CD4-positive, alpha-beta T cell treated with Interleukin-1 beta for 1 hour (primary cell): ENCODE data around the gene SOCS7.
"Not testable (repeated sequence)": the region's sequence is repeated elsewhere in the genome, so short reads cannot be mapped to it uniquely, and the experiment has no call there.

Experiments used
- DNase-seq, 2 donors: peaks; one replicate each; pipeline ENCODE4 v3.0.0-alpha.2; 2020 to 2022

The SOCS7 gene

DNA sequence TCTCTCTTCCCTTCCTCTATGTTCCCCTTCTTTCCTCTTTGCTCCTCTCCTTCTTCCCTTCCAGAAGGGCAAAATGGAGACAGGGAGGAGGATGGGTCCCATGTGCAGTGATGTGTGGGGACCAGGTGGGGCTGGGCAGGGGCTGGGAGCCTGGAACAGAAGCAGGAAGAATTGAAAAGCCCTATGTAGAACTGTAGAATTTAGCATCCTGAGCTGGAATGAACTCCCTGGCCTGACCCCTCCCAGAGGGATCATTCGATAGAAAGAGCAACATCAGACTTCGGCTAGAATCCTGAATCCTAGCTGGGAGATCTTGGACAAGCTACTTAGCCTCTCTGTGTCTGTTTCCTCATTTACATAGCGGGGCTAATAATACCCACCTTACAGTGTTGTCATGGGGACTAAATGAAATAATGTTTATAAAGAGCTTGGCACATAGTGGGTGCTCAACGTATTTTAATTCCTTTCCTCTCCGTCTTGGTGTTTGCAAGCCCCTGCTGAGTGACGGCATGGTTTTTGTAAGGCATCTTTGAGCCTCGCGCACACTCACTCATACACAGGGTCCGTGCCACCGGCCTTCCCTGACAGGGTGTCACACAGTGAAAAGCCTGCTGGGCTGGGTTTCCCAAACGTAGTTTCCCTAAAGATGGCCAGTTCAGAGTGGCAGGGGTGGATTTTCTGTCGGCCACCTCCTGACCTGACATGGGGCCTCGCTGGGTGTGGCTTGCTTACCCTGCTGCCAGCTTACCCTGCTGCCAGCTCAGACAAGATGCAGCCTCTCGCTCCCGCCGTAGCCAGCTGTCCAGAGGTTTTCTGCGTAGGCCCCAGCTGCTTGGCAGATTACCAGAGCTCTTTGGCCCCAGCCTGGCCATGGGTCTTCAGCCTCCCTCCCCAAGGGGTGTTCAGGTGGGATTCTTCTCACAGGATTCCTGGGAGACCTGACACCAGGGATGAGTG is 70.5 kb downstream of the SOCS7 start:
- DNase-seq: no peak

DNA sequence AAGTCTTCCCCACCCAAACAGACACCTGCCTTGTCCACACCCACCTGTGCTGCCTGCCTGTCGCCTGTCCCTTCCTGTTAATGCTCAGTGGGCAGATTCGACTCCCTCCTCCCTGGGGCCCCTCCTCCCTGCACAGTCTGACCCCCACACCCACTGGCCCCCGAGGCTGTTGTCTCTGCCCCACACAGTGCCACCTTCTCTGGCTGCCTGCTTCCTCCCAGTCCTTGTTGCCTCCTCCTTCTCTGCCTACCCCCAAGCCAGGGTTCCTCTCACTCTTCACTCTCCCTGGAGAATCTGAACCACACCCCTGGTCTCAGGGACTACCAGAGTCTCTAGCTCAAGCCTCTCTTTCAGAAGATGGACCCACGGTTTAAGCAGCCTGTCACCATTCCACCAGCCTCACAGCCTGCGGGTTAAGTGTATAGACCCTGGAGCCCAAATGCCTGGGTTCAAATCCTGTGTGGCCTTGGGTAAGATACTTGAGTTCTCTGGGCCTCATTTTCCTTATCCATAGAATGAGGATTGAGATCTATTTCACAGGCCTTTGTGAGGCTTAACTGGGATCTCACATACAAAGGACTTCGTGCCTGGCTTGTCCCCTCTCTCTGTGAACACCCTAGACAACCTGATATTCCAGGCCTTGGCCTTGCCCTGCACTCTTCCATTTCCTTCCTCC is 72.8 kb downstream of the SOCS7 start:
- no peak for DNase-seq

DNA sequence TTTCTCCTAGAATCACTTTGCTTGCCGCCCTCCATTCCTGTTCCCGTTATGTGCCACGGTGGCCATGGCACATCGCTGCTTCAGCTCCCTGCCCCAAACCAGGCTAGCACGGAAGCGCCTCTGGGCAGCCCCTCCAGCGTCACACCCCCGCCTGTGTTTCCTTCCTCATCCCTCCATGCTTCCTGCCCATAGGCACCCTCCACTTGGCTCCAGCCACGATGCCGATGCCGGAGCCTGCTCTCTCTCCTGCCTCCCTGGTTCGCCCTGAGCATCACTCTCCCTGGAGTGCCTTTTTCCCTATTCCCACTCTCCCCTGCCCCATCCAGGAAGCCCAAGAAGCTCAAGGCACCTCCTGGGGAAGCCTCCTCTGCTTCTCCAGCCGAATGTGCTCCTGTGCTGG is 73.4 kb downstream of the SOCS7 start:
- no peak for DNase-seq

DNA sequence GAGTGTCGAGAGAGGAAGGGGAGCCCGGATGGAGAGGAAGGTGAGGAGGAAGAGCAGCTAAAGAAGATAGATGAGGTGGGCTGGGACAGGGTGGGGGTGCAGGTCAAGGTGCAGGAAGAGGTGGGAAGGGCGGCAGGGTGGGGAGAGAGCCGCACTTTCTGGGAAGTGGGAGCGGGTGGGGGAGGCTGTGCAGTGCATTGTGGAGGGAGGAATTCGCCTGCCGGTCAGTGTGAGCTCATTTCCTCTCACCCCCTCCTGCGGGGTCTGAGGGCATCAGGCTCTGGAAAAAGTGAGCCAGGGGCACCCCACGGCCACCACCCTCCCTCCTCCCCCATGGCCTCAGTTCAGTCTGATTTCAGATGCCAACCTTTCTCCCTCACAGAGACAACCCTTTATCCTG is 74.1 kb downstream of the SOCS7 start:
- DNase-seq: no peak

DNA sequence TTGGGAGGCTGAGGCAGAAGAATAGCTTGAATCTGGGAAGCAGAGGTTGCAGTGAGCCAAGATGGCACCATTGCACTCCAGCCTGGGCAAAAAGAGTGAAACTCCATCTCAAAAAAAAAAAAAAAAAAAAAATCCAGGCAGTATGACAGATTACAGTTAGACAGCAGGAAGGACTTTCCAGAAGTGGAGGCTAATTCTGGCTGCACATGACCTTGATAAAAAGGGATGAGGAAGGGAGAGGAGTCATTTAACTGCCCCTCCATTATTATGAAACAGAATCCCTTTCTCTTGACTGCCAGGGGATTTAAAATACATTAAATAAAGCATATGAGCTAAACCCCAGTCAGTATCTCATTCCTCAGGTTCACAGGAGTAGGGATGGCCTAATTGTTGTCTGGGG is 74.8 kb downstream of the SOCS7 start:
- no peak for DNase-seq

DNA sequence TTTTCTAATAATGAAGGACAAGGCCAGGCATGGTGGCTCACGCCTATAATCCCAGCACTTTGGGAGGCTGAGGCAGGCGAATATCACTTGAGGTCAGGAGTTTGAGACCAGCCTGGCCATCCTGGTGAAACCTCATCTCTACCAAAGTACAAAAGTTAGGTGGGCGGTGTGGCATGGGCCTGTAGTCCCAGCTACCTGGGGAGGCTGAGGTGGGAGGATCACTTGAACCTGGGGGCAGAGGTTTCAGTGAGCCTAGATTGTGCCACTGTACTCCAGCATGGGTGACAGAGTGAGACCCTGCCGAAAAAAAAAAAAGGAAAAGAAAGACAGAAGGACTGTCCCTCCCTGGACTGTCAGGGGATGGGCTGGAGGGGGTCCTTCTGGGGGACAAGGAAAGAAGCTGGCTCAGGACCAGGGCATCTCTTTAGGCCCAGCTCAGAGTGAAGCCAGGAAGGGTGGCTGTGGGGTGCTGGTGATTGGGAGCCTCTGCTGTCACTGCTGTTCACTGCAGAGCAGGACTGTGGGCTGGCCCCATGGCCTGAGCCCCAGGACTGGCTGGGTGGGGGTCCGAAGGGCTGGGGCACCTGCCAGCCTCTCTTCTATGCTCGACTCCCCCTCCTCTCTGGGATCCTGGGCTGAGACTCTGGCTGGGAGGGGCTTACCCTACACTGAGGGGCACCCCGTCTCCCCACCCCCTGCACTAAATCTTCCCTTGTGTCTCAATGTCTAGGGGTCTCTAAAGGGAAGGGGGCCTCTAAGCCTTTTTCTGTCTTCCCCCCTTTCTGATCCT is 75.7 kb downstream of the SOCS7 start:
- DNase-seq: no peak

DNA sequence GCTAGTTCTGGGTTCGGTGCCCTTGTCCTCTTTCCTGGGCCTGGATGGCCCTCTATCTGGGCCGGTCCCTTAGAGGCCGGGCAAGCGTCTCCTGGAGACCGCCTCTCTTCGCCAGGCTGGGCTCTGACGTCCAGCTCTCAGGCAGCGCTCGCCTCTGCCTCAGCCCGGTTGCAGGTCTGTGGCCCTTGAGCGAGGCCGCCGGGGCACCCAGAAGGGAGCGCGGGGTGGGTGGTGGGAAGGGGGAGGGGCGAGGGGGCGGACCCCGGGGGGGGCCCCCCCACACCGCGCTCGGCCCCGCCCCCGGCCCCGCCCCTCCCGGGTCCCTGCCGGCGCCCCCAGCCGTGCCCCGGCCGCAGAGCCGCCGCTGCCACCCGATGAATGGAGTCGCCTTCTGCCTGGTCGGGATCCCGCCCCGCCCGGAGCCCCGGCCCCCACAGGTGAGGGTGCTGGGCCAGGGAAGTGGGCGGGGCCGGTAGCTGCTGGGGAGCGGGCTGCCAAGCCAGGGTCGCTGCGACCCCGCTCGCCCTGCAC is 76.5 kb downstream of the SOCS7 start, which contains the start of gene ARHGAP23:
ARHGAP23 (plus strand) TSS at position 353 of the 531 bp plus-strand sequence; CDS start at position 375, 22 bp downstream.
- peak; percentile 30 to 39 for DNase-seq

DNA sequence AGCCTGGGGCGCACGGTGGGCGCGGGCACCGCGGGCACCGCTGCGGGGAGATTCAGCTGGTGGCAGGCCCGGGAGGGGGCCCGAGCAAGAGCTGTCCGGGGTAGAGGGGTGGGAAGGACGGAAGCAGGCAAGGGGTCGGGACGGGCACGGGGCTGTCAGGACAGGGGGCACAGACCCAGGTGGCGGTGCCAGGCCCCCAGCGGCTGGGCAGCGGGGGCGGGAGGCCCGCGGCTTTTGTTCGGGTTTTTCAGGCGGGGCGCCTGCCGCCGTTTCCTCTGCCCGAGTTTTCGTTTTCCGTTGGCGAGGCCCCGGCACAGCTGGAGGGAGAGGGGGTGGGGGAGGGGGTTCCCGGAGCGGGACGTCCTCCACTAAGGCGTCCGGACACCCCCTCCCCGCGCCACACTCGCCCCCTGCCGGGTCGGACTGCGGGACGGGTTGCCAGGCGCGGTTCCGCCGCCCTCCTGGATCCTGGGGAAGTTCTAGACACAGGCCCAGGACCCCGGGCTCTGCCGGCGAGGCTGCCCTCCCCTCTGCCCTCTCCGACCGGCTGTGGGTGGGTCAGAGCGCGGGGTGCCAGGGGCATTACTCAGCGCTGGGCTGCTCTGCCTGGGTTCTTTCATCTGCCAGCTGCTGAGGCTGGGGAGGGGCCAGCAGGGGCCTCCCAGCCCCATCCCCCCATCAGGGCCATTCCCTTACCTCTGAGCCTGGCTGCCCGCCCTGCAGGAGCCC is 77.2 kb downstream of the SOCS7 start:
- no peak for DNase-seq

DNA sequence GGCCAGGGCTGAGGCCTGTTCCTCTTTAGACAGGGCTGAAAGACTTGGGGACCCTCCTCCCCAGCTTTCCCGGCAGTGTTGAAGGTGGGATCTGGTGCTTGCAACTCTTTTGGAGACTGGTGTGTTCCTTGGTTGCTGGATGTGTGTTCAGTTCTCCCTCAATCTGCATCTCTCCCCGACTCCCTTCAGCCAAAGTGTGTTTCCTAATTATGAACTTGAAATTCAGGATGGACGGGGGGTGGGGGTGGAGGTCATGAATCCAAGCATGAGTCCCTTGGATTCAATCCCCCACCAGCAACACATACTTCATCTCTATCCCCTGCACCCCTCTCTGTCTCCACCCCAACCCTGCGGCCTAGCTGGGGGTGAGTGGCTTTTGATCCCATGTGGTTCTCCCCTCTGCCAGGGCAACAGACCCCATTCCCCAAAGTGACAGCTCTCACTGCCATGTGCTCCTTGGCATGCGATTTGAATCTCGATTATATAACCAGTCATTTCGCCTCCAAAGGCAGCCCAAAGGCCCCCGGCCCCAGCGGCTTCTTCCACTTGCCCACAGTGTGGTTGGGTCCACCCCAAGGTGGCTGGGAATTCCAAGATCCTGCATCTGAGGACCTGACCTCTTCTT is 77.9 kb downstream of the SOCS7 start:
- DNase-seq: no peak

DNA sequence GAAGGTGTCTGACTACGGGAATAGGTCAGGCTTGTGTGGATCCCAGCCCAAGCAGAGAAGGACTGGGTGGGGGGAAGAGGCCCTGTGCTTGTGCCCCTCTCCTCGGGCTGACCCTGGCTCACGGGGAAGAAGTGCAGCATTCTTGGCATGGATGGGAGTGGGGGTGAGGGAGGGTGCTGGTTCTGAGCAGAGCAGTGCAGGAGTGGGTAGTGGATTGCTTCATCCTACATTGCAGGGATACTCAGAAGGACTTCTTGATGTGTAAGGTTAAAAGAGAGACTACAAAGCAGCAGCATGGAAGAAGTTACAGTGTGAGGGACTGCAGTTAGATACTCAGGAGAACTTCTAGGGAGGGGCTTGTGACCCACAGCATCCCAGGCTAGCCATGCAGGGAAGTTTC is 78.7 kb downstream of the SOCS7 start:
- DNase-seq: no peak

DNA sequence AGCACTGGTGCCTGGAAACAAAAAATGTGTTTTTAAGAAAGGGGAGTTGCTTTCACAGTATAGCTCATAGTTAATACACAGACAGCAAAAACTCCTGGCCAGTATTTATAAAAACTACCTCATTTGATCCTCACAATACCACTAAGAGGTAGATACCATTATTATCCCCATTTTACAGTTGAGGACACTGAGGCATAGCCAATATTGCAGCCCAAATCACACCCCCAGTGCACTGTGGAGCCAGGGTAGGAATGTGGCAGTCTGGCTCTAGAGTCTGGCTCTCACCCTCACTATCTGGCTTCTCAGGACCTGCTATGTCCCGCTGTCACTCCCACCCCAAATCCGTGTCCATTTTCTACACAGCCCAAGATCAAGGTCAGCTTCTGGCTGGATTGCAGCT is 79.2 kb downstream of the SOCS7 start:
- DNase-seq: no peak

DNA sequence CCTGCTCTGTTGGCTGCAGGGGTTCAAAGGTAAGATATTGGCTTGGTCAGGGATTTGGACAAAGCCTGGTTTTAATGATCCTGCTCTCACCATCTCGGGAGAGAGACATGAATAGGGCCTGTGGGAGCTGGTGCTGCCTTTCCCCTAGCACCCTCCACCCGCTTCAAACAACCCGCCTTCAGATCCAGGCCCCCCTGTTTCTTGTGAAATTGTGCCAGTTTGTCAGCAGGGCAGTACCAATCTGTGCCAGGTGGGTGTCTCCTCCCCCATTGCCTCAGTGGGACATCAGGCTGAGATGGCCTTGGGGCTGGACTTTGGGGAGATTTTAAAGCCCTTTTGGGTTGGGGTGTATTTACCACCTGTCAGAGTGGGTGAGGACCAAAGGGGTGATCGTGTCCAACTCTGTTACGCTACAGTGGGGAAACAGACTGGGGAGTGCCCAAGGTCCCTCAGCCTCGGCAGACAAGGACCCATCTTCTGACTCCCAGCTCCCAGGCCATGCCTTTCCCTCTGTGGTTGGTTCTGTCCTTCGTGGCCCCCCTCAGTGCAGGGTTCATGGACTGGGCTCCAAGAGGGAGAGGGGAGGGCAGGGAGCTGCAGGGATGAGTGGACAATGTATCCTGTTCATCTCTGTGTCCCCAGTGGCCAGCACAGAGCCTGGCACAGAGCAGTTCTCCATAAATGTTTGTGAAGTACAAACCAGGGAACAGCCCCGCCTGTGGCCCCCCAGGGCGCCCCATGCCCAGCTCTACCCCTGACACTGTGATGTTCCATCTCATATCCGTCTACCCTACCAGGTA is 79.9 kb downstream of the SOCS7 start:
- no peak for DNase-seq

DNA sequence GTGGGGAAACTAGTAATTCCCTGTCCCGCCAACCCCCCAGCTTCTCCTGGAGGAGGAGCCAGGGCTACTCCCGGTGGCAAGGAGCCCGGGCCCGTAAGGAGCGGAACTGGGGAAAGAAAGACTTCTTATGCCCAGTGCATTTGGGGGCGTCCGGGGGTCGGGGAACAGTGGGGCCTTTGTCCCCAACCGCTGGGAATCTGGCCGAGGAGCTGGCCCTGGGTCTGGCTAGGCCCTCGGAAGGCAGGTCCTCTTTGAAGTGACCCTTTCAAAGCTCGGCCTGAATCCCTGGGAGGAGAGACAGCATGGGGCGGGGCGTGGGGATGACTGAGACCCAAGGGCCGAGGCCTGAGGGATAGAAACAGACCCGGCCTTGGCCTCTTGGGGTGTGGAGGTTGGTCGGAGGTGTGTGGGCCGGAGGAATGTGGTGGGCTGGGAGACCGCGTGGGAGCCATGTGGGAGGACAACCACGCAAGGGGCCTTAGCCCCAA is 82.6 kb downstream of the SOCS7 start:
- DNase-seq: no peak

DNA sequence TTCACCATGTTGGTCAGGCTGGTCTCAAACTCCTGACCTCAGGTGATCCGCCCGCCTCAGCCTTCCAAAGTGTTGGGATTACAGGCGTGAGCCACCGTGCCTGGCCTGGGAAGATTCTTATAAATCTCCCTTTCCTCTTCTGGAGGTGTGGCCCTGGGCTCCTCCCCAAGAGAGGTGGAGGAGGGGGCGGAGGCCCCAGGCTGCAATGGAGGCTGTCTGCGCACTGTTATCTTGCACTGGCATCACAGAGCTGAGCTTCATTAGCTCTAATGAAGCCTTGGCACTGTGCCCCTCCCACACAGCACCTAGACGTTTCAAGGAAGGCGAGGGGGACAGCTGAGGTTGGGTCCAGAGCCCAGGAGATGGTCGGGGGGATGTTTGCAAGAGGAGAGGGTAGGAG is 84.2 kb downstream of the SOCS7 start:
- no peak for DNase-seq

DNA sequence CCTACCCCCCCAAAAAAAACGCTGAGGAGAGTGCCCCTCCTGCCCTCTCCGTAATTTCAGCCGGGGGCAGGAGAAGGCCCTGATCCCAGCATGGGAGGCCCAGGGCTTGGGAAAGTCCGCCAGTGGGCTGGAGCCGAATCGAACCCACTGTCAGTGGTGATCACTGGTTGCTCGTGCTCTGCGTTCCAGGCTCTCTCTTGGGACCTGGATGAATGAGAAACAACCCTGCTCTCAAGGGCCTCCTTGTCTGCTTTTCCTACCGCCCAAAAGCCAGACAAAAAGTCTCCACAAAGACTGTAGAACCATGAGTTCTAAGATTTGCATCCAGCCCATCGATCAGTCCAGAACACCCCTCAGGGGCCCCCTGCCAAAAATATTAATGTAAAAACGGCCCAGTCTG is 84.7 kb downstream of the SOCS7 start:
- DNase-seq: no peak

DNA sequence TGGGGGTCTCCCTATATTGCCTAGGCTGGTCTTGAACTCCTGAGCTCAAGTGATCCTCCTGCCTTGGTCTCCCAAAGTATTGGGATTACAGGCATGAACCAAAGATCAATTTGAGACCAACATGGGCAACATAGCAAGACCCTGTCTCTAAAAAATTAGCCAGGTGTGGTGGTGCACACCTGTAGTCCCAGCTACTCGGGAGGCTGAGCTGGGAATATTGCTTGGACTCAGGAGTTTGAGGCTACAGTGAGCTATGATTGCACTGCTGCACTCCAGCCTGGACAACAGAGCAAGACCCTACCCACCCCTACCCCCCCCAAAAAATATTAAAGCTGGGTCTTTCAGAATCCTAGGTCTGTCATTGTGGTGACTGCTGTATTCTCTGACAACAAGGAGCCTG is 85.7 kb downstream of the SOCS7 start:
- not testable (repeated sequence) for DNase-seq

DNA sequence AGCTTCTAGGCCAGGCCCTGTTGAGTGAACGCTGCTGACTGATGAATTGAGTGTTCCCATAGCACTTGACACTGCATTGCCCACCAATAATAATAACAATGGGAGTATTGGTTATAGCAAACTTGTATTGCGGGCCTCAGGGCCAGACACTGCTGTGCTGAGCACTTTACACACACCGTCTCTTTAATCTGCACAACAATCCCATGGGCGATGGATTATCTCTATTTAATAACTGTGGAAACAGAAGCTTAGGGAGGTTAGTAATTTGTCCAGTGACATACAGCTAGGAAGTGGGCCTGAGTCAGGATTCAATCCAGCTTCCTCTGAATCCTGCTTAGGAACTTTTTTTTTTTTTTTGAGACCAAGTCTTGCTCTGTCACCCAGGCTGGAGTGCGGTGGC is 87.8 kb downstream of the SOCS7 start:
- no peak for DNase-seq

DNA sequence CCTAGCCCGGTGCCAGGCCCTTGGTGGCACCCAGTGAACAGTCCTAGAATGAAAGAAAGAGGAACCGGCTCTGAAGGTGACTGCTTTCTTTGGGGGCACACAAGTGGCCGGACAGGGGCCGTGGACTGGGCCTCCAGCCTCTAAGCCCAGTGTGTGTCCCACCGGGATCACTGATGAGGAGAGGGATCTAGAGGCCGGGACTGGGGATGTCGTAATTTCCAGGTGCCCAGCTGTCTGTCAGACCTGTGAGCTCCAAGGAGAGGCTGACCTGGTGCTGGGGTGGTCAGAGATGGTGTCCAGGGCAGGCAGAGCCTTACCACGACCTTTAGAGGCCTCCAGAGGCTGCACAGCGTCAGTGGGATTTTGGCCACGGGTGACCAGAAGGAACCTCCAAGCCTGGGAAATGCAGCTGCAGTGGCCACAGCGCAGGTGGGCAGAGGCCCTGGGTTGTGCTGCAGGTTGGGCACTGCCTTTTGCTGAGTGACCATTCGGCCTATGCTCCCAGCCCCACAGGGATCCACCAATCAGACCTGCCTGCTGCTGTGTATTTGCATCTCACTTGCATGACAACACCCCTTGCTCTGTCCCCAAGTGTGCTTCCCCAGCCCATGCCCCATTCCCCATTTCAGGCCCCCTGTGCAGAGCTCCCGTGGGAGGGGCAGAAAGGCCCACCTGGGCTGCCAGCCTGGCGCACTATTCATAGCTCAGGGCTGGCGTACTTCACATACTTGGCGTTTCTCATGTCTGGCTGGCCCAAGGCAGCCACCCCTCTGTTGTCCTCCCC is 89.2 kb downstream of the SOCS7 start:
- no peak for DNase-seq

DNA sequence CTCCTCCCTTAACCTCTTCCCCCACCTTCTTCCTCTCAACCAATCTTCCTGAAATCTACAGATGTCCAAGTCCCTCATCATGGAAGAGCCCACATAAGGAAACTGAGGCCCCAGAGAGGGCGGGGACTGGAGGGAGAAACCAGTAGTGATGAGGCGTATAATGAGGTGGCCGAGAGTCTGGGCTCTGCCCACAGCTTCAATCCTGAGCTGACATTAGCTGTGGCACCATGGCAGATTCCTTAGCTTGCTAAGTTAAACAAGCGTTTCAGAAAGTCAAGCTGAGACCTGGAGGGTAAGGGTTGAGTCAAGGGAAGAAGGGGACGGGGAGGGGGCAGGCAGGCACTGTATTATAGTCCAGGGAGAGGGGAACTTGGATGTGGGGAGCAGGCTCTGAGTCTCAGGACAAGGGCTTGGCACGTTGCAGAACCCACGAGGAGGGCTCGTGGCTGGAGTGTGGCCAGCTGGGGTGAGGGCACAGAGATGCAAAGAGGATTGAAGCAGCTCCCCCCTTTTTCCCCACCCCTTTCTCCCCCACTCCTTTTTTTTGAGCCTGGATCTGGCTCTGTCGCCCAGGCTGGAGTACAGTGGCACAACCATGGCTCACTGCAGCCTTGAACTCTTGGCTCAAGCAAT is 89.9 kb downstream of the SOCS7 start:
- DNase-seq: no peak
